Activated CD4-positive, alpha-beta T cell treated with anti-CD3 and anti-CD28 coated beads for 1 hour (primary cell): ENCODE results near the gene CSMD2.

Experiments
- DNase-seq: peaks from one replicate; pipeline ENCODE4 v3.0.0-alpha.2; 2020

Gene CSMD2

DNA sequence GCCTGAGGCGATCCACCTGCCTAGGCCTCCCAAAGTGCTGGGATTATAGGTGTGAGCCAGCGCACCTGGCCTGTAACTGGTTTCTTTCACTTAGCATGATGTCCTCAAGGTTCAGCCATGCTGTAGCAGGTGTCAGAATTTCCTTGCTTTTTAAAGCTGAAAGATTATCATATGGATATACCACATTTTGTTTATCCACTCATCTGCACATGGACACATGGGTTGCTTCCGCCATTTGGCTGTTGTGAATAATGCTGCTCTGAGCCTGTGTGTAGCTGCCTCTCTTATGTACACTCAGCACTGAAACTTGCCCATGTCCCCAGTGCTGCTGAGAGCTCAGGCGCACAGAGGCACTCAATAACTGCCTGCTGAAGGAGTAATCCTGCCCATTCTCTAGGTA, 11.8 kb downstream of the CSMD2 start:
- no peak for DNase-seq

- no peak for DNase-seq
Measured at GRCh38 chr1:34149501-34149900, 15.5 kb downstream of the CSMD2 start.

DNA sequence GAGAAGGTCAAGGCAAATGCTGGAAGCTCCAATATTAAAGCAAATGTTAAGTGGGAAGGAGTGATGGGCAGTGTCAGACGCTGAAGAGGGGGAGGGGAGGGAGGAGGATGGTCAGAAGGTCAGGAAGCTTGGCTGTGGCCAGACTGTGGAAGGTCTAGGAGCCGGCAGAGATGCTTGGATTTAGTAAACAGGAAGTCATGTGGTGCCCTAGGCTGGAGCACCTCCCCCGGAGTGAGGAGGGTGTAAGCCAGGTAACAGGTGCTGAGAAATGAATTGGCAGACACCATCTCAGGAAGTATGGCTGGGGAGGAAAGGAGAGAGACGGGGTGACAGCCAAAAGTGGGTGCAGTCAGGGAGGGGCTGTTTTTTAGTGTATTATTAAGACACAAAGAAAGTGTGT, 17.7 kb downstream of the CSMD2 start:
- DNase-seq = no peak

DNA sequence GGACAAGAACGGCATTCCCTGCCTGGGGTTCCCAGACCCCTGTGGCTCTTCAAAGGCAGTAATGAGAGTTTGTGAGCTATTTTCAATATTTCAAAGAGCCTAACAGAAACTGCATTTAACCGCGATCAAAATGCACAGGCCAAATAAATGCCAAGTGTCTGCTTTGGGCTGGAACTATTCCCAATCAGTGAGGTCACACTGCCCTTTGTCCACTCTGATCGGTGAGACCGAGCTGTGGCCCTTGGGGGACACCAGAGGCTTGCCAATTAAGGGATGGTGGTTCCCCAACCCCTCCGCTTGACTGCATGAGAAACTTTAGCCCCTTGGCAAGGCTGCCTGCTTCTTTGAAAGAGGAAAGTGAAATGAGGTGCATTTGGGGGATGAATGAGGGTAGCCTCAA, 20.3 kb downstream of the CSMD2 start:
- no peak for DNase-seq

DNA sequence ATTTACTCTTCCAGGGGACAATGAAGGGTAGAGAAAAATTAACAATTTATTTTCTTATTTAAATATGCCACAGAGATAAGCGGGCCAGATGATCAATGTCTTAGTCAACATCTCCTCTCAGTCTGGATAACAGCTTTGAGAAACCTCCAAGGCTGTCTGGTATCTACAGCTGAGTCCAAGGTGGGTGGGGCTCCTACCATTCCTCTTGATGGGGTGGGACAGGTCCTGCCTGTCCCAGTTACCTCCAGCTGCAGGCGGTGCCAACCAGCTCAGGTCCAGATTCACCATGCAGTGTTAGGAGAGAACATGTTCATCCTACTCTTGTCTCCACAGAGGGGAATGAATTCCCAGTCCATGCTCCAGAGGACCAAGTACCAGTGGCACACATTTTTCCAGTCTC, 21.1 kb downstream of the CSMD2 start:
- DNase-seq = no peak

GRCh38 chr1:34140011-34140676, 24.9 kb downstream of the CSMD2 start:
- no peak for DNase-seq

DNA sequence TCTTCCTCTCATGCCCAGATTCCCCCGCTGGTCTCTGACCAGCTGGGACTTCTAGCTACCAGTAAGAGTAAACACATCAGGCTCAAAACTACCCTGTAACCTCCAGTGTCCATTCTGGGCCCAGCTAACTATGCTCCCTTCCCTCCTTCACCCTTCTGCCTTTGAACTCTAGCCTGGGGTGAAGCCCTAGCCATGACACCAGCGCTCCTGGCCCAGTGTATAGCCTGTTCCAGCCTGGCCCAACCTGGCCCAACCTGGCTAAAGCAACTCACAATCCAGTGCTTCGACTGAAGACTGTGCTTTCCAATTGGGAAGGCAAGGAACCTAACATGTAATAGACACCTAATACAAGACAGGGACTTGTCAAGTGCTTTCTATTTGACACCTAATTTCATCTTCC, 27.6 kb downstream of the CSMD2 start:
- no peak for DNase-seq

- no peak for DNase-seq
Measured at GRCh38 chr1:34132161-34132420, 32.9 kb downstream of the CSMD2 start.

- no peak for DNase-seq
Measured at GRCh38 chr1:34131396-34132160, 33.5 kb downstream of the CSMD2 start.

- DNase-seq = no peak
Measured at GRCh38 chr1:34130306-34130705, 34.7 kb downstream of the CSMD2 start.

GRCh38 chr1:34129630-34130029, 35.4 kb downstream of the CSMD2 start:
- DNase-seq = no peak

GRCh38 chr1:34128186-34128889, 36.7 kb downstream of the CSMD2 start:
- no peak for DNase-seq

- DNase-seq = no peak
Measured at GRCh38 chr1:34127006-34128000, 37.7 kb downstream of the CSMD2 start.

- DNase-seq = no peak
Measured at GRCh38 chr1:34126486-34126885, 38.5 kb downstream of the CSMD2 start.

DNA sequence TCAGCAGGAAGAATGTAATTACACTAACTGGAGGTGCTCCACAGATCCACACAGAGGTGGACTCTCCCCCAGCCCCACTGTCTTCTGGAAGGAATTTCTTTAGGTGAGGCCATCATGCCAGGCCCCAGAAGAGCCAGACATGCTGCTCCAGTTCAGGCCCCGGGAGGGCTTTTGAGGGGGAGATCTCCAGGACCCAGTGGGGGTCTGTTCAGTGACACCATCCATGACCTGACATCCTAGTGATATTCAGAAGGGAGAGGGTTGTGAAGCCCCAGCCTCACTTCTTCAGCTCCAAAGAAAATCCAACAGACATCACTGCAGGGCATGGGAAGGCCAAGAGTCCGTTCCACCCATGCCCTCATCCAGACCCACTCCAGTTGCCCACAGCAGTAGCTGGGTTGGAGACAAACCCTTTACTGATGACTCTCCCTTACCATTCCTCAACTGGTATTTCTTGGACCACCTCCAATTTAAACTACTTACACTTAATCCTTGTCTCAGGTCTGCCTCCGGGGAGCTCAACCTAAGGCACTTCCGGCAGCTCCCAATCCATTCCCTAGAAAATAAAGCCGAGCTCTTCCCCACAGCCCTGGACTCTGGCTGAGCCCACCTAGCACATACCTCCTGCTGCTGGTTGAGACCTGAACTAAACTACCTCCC, 39.2 kb downstream of the CSMD2 start:
- DNase-seq = no peak

GRCh38 chr1:34122080-34122932, 42.7 kb downstream of the CSMD2 start:
- no peak for DNase-seq

GRCh38 chr1:34115233-34115632, 49.8 kb downstream of the CSMD2 start:
- no peak for DNase-seq

GRCh38 chr1:34113887-34114286, 51.1 kb downstream of the CSMD2 start:
- no peak for DNase-seq

DNA sequence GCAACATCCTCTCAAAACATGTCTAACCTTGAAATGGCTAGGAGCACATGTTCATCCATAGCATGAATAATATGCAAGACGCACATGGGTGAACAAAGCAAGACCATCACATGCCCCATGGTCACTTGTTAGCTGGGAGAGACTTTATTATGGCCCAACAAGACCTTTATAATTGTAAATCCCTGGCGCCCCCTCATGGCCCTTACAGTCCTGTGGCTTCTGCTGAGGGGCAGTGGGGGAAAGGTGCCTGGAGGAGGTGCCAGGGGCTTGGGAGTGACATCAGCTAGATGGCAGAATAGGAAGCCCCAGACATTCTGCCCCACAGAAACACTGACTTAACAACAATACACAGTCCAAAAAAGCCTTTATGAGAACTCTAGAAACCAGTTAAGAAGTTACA, 51.7 kb downstream of the CSMD2 start:
- DNase-seq = no peak

GRCh38 chr1:34108711-34109110, 56.3 kb downstream of the CSMD2 start:
- DNase-seq = no peak

DNA sequence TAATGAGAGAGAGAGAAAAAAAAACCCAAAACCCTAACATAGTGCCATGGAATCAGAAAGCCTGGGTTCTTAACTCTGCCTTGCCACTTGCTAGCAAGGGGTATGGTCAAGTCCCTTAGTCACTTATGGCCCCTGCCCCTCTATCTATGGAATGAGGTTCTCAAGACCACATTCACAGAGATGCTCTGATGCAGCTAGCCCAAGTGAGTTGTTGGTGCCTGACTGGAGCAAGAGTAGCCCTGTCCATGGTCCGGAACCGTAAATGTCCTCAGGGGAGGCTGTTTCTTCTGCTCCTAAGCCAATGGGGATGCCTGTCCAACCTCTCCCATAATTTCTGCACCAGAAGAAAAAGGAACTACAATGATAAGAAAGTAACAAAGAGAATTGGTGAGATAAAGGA, 56.8 kb downstream of the CSMD2 start:
- DNase-seq = no peak

DNA sequence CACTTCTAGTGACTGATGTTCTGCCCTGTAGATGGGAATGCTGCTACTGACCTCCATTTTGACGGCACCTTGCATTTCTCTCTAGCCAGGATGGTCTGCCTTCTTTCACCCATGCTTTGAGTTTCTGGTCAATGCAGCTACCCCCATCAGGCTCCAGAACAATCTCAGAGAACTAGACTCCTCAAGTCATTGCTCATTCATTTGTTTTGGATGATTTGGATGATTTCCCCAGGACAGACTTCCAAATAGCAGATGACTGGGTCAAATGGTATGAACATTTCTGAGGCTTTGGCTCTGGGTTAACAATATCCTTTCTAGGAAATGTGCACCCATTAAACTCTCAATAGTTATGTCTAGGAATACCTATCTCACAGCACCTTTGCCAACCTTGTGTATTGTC, 63.9 kb downstream of the CSMD2 start:
- DNase-seq = no peak
